ENCODE results near the gene MYL7.

Gene MYL7

GRCh38 chr7:44139311-44140010 is 1.7 kb downstream of the MYL7 start:
- Histone ChIP-seq H3K27me3 (ENCODE audit: control insufficient read depth, insufficient read depth, low read length) (no peaks in the 10 kb centered on the region), H3K27ac (no peak overlapping the region), H2AFZ (no peak overlapping the region), H3K4me1 (no peaks in the 10 kb centered on the region), H3K79me2 (no peaks in the 10 kb centered on the region), H3K4me3 (ENCODE audit: low read depth, low read length) (no peak overlapping the region), H3K9ac (no peak overlapping the region), H3K36me3 (ENCODE audit: control insufficient read depth, insufficient read depth, low read length) (no peaks in the 10 kb centered on the region), H3K4me2 (ENCODE audit: low read length) (no peak overlapping the region), H3K9me3 (ENCODE audit: control insufficient read depth, low read length) (no peaks in the 10 kb centered on the region)
- no peak for TF ChIP-seq CTCF (IDR thresholded peaks at IDR 0.05)

GRCh38 chr7:44138698-44139097 is 2.4 kb downstream of the MYL7 start:
- H3K27ac ChIP-seq = no peak overlapping the region
- H3K36me3 ChIP-seq (ENCODE audit: control insufficient read depth, insufficient read depth, low read length) = no peaks in the 10 kb centered on the region
- no peaks in the 10 kb centered on the region for H3K79me2 ChIP-seq
- H3K9me3 ChIP-seq (ENCODE audit: control insufficient read depth, low read length) = no peaks in the 10 kb centered on the region
- H3K9ac ChIP-seq = no peak overlapping the region
- H3K27me3 ChIP-seq (ENCODE audit: control insufficient read depth, insufficient read depth, low read length) = no peaks in the 10 kb centered on the region
- TF ChIP-seq CTCF (IDR thresholded peaks at IDR 0.05) = no peak
- H3K4me3 ChIP-seq (ENCODE audit: low read depth, low read length) = no peak overlapping the region
- no peak overlapping the region for H2AFZ ChIP-seq
- no peaks in the 10 kb centered on the region for H3K4me1 ChIP-seq
- H3K4me2 ChIP-seq (ENCODE audit: low read length) = no peak overlapping the region

GRCh38 chr7:44136731-44137130 is 4.4 kb downstream of the MYL7 start:
- H3K4me3 ChIP-seq (ENCODE audit: low read depth, low read length) = no peak overlapping the region
- H2AFZ ChIP-seq = no peak overlapping the region
- no peak overlapping the region for H3K9ac ChIP-seq
- no peak overlapping the region for H3K27ac ChIP-seq
- peaks cover 5% of the 10 kb centered on the region for H3K4me1 ChIP-seq
- H3K79me2 ChIP-seq = no peaks in the 10 kb centered on the region
- no peak overlapping the region for H3K4me2 ChIP-seq (ENCODE audit: low read length)
- no peaks in the 10 kb centered on the region for H3K27me3 ChIP-seq (ENCODE audit: control insufficient read depth, insufficient read depth, low read length)
- H3K36me3 ChIP-seq (ENCODE audit: control insufficient read depth, insufficient read depth, low read length) = no peaks in the 10 kb centered on the region
- TF ChIP-seq CTCF (IDR thresholded peaks at IDR 0.05) = no peak
- H3K9me3 ChIP-seq (ENCODE audit: control insufficient read depth, low read length) = no peaks in the 10 kb centered on the region

GRCh38 chr7:44134943-44135628 is 6.0 kb downstream of the MYL7 start:
- H3K36me3 ChIP-seq (ENCODE audit: control insufficient read depth, insufficient read depth, low read length) = no peaks in the 10 kb centered on the region
- H3K27ac ChIP-seq = no peak overlapping the region
- no peak overlapping the region for H3K4me3 ChIP-seq (ENCODE audit: low read depth, low read length)
- no peak for TF ChIP-seq CTCF (IDR thresholded peaks at IDR 0.05)
- no peaks in the 10 kb centered on the region for H3K79me2 ChIP-seq
- H2AFZ ChIP-seq = no peak overlapping the region
- peaks cover 13% of the 10 kb centered on the region for H3K4me1 ChIP-seq
- no peak overlapping the region for H3K9ac ChIP-seq
- no peaks in the 10 kb centered on the region for H3K27me3 ChIP-seq (ENCODE audit: control insufficient read depth, insufficient read depth, low read length)
- no peaks in the 10 kb centered on the region for H3K9me3 ChIP-seq (ENCODE audit: control insufficient read depth, low read length)
- H3K4me2 ChIP-seq (ENCODE audit: low read length) = no peak overlapping the region

Measured in parathyroid adenoma (tissue), 2 donors.